ENCODE results near the gene FAM118A.
"Not testable (repeated sequence)": the region's sequence is repeated elsewhere in the genome, so short reads cannot be mapped to it uniquely, and the experiment has no call there.

Gene FAM118A

DNA sequence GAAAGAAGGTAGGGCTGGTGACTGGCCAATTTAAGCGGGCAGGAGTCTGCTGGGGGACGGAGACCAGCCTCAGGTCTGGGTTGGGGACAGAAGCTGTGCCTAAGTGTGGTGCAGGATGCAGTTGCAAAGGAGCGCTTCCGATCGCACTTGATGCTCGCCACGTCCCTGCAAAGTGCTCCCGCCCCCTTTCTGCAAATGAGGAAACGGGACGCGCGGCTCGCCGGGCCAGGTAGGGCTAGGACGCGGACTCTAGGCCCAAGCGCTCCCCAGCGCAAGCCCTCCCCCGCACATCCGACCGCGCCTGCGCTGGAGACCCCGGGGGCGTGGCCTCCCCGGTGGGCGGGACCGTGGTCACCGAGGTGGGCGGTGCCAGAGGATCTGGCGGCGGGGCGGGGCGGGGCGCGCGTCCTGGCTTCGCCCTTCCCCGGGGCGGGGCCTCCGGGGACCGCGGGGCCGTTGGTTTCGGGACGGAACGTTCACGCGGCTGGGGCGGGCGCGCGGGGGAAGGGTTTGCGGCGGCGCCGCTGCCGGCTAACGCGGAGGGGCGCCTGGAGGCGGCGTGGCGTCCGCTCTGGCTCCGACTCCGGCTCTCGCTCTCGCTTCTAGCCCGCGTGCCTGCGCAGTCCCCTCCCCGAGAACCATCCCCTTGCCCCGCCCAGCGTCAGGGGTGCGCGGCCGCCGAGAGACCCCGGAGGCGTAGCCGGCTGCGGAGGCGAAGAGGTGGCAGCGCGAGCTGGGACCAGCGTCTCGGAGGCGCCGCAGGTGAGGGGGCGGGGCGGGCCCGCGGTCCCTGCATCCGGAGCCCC lies at the start of gene FAM118A:
Gene FAM118A, plus strand, starts transcription at position 513 of the 806 bp plus-strand sequence. CDS start 12,446 bp downstream, outside the sequence.
- Histone ChIP-seq H3K36me3 (ENCODE audit: insufficient read depth, low read length) (no peaks in the 10 kb centered on the region), H3K9ac (ENCODE audit: low read depth, low read length) (peak within 1 kb of the TSS; percentile 79), H3K4me1 (ENCODE audit: insufficient read depth, low read length) (no peaks in the 10 kb centered on the region; the same call in 1 of the 2 replicates), H3K9me3 (ENCODE audit: control insufficient read depth, insufficient read depth, low read length) (no peaks in the 10 kb centered on the region)

GRCh38 chr22:45260395-45260759 lies 49.4 kb upstream of the FAM118A start:
- H3K9me3 ChIP-seq (ENCODE audit: control insufficient read depth, insufficient read depth, low read length); H3K4me1 ChIP-seq (ENCODE audit: insufficient read depth, low read length); H3K9ac ChIP-seq (ENCODE audit: low read depth, low read length); H3K36me3 ChIP-seq (ENCODE audit: insufficient read depth, low read length): not testable (repeated sequence)

DNA sequence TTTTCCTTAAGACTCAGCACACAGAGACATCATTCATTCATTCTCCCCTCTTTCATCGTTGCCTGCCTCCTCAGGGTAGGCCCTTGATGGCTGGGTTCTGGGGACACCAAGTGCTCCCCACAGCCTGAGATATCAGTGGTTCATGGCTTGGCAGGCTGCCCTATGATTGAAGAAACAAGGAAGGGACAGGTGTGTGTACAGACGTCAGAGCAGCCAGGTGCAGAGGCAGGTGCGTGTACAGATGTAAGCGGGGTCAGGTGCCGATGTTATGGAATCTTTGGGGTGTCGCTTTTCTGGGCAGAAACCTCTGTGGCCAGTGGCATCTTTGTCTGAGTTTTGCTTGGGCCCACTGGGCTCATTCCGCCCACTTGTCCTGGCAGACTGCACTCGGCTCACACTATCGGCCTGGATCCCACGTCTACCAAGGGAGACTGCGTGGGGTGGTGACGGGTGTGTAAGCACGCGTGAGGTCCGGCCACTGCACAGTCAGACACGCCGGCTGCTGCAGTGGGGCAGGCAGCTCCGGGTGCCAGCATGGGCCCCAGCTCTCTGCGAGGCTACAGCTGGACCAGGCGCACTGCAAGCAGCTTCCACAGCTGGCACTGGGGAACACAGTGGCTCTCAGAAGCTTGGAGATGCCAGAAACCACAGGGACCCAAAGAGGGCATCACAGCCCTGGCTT lies 48.2 kb upstream of the FAM118A start:
- Histone ChIP-seq H3K4me1 (ENCODE audit: insufficient read depth, low read length) (no peaks in the 10 kb centered on the region), H3K9ac (ENCODE audit: low read depth, low read length) (no peak overlapping the region), H3K9me3 (ENCODE audit: control insufficient read depth, insufficient read depth, low read length) (no peaks in the 10 kb centered on the region), H3K36me3 (ENCODE audit: insufficient read depth, low read length) (no peaks in the 10 kb centered on the region)

- Histone ChIP-seq H3K9me3 (ENCODE audit: control insufficient read depth, insufficient read depth, low read length) (no peaks in the 10 kb centered on the region), H3K36me3 (ENCODE audit: insufficient read depth, low read length) (no peaks in the 10 kb centered on the region), H3K9ac (ENCODE audit: low read depth, low read length) (no peak overlapping the region), H3K4me1 (ENCODE audit: insufficient read depth, low read length) (no peaks in the 10 kb centered on the region)
Measured at GRCh38 chr22:45262195-45262930, 47.4 kb upstream of the FAM118A start.

GRCh38 chr22:45262931-45263462 lies 46.7 kb upstream of the FAM118A start:
- H3K36me3 ChIP-seq (ENCODE audit: insufficient read depth, low read length): no peaks in the 10 kb centered on the region
- no peaks in the 10 kb centered on the region for H3K4me1 ChIP-seq (ENCODE audit: insufficient read depth, low read length)
- no peaks in the 10 kb centered on the region for H3K9me3 ChIP-seq (ENCODE audit: control insufficient read depth, insufficient read depth, low read length)
- H3K9ac ChIP-seq (ENCODE audit: low read depth, low read length): no peak overlapping the region

- Histone ChIP-seq H3K36me3 (ENCODE audit: insufficient read depth, low read length) (no peaks in the 10 kb centered on the region), H3K9ac (ENCODE audit: low read depth, low read length) (no peak overlapping the region), H3K4me1 (ENCODE audit: insufficient read depth, low read length) (no peaks in the 10 kb centered on the region), H3K9me3 (ENCODE audit: control insufficient read depth, insufficient read depth, low read length) (no peaks in the 10 kb centered on the region)
Measured at GRCh38 chr22:45263463-45264269, 46.1 kb upstream of the FAM118A start.

DNA sequence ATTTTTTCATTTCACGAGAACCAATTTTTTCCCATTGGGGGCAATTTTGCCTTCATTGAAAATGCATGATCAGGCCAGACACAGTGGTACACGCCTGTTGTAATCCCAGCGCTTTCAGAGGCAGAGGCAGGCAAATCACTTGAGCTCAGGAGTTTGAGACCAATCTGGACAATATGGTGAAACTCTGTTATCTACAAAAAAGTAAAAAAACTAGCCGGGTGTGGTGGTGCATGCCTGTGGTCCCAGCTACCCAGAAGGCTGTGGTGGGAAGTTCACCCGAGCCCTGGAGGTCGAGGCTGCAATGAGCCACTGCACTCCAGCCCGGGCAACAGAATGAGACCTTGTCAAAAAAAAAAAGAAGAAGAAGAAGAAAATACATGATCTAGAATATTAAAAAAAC lies 44.2 kb upstream of the FAM118A start:
- H3K4me1 ChIP-seq (ENCODE audit: insufficient read depth, low read length): peaks cover 5% of the 10 kb centered on the region

GRCh38 chr22:45268167-45268957 lies 41.4 kb upstream of the FAM118A start:
- Histone ChIP-seq H3K9me3 (ENCODE audit: control insufficient read depth, insufficient read depth, low read length) (no peaks in the 10 kb centered on the region), H3K4me1 (ENCODE audit: insufficient read depth, low read length) (peaks cover 12% of the 10 kb centered on the region), H3K36me3 (ENCODE audit: insufficient read depth, low read length) (no peaks in the 10 kb centered on the region), H3K9ac (ENCODE audit: low read depth, low read length) (peak overlapping the region; percentile 94)

More for the DNA sequence above, 44.2 kb upstream of the FAM118A start:
- H3K9ac ChIP-seq (ENCODE audit: low read depth, low read length): no peak overlapping the region
- H3K9me3 ChIP-seq (ENCODE audit: control insufficient read depth, insufficient read depth, low read length): no peaks in the 10 kb centered on the region
- no peaks in the 10 kb centered on the region for H3K36me3 ChIP-seq (ENCODE audit: insufficient read depth, low read length)

GRCh38 chr22:45268958-45269844 lies 40.5 kb upstream of the FAM118A start:
- Histone ChIP-seq H3K9ac (ENCODE audit: low read depth, low read length) (peak overlapping the region; percentile 94; the same call in 1 of the 2 replicates), H3K36me3 (ENCODE audit: insufficient read depth, low read length) (no peaks in the 10 kb centered on the region), H3K9me3 (ENCODE audit: control insufficient read depth, insufficient read depth, low read length) (no peaks in the 10 kb centered on the region), H3K4me1 (ENCODE audit: insufficient read depth, low read length) (peaks cover 12% of the 10 kb centered on the region)

DNA sequence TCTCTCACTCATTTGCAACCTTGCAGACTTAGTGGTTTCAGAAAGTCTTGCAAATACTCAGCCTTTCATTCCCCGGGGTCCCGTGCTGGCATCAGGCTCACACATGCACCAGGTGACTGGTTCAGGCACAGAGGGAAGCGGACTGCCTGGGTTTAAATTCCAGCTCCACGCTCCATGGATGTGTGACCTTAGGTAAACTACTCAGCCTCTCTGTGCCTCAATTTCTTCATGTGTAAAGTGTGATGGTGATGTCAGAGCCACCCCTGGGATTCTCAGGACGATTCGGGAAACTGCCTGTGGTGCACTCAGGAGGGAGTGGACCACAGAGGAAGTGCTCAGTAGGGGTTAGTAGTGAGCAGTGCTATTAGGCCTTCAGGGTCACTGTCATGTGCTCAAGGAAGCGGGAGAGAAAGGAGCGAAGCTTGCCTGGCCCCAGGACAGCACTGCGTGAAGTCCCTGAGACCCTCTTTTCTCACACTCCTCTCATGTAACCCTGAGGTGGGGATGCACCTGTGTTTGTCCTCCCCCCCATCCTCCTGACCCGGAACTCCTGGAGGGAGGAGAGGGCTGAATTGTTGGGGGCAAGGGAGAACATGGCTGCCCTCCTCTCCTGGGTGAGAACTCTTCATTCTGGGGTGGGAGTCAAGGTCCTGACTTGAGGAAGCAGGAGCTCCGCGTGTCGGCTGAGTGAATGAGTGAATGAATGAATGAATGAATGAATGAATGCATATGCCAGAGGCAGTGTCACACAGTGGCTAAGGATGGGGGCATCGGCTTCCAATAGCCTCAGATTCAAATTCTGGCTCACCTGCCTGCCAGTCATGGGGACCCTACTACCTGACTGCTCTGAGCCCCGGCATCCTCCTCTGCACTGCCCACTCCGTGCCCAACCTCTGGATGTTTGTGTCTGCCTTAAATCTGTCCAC lies 39.4 kb upstream of the FAM118A start:
- Histone ChIP-seq H3K9ac (ENCODE audit: low read depth, low read length) (no peak overlapping the region; the same call in 1 of the 2 replicates), H3K36me3 (ENCODE audit: insufficient read depth, low read length) (no peaks in the 10 kb centered on the region), H3K4me1 (ENCODE audit: insufficient read depth, low read length) (peaks cover 12% of the 10 kb centered on the region), H3K9me3 (ENCODE audit: control insufficient read depth, insufficient read depth, low read length) (no peaks in the 10 kb centered on the region)

GRCh38 chr22:45271667-45272201 lies 38.0 kb upstream of the FAM118A start:
- H3K9ac ChIP-seq (ENCODE audit: low read depth, low read length): no peak overlapping the region
- no peaks in the 10 kb centered on the region for H3K36me3 ChIP-seq (ENCODE audit: insufficient read depth, low read length)
- H3K9me3 ChIP-seq (ENCODE audit: control insufficient read depth, insufficient read depth, low read length): no peaks in the 10 kb centered on the region
- H3K4me1 ChIP-seq (ENCODE audit: insufficient read depth, low read length): peaks cover 12% of the 10 kb centered on the region
